ENCODE data around the gene MOB1A.
"Not testable (repeated sequence)": the region's sequence is repeated elsewhere in the genome, so short reads cannot be mapped to it uniquely, and the experiment has no call there.

Gene MOB1A

GRCh38 chr2:74149570-74150319, 28.9 kb downstream of the MOB1A start:
- DNase-seq (ENCODE audit: low read depth in 4 of 4, low spot score in 1 of 4) = no peak

GRCh38 chr2:74149247-74149525, 29.5 kb downstream of the MOB1A start:
- DNase-seq (ENCODE audit: low read depth in 4 of 4, low spot score in 1 of 4) = no peak

- no peak for DNase-seq (ENCODE audit: low read depth in 4 of 4, low spot score in 1 of 4)
These were observed 30.0 kb downstream of the MOB1A start for GRCh38 chr2:74148457-74149246.

DNA sequence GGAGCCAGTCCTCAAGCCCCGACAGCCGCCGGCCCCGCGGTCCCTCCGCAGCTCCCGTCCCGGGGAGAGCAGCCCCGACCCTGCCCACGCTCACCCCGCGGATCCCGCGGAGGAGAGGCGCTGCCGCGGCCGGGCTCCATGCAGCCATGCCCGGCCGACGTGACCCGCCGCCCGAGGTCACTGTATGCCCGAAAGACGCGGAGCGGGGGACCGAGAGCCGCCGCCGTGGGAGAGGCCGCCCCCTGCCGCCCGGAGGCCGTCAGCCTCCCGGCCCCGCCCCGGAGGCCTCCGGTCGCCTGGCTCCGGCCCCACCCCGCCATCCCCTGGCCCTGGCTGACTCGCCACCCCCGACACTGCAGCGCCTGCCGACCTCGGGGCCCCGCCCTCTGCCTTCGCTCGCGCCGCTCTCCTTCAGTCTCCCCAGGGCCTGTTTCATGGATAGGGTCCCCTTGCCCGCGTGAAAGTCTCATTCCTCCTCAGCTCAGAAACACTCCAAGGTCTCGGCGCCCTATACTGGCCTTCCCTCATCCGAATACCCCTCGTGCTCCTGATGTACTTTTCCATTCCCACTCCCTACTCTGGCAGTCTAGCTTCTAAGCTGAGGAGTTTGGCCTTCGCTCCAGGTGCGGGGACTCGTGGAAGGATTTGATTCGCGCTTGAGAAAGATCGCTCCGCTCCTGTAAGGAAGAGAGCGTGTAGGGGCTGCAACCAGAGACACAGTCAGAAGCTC, 30.8 kb downstream of the MOB1A start, which contains the start of gene BOLA3:
TSS of gene BOLA3 (minus strand) at position 186 of the 730 bp plus-strand sequence. CDS start at position 148, 38 bp downstream.
- DNase-seq (ENCODE audit: low read depth in 4 of 4, low spot score in 1 of 4) = peak; percentile 57 to 88 (median 71)

GRCh38 chr2:74146929-74147726, 31.6 kb downstream of the MOB1A start:
- DNase-seq (ENCODE audit: low read depth in 4 of 4, low spot score in 1 of 4) = peak in 3 of 4 experiments; percentile 5 to 25 (median 5)

DNA sequence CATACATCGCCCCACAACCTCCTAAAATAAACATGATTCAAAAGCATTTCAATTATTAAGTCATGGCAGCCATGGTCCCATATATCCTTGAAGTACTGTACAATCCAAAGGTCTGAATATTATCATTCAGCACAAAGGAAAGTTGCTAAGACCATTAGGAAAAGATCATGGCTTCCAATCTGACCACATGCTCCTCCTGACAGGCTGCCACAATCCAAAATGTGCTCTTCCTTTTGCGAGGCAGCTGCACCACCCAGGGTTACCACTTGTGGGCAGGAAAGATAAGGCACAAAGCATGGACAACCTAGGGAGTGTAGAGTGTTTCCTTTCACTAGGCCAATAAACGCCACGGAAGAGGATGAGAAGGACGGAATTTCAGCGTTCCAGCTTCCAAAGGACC, 36.3 kb downstream of the MOB1A start:
- DNase-seq (ENCODE audit: low read depth in 4 of 4, low spot score in 1 of 4) = no peak

- no peak for DNase-seq (ENCODE audit: low read depth in 4 of 4, low spot score in 1 of 4)
These were observed 39.9 kb downstream of the MOB1A start for GRCh38 chr2:74138600-74139323.

DNA sequence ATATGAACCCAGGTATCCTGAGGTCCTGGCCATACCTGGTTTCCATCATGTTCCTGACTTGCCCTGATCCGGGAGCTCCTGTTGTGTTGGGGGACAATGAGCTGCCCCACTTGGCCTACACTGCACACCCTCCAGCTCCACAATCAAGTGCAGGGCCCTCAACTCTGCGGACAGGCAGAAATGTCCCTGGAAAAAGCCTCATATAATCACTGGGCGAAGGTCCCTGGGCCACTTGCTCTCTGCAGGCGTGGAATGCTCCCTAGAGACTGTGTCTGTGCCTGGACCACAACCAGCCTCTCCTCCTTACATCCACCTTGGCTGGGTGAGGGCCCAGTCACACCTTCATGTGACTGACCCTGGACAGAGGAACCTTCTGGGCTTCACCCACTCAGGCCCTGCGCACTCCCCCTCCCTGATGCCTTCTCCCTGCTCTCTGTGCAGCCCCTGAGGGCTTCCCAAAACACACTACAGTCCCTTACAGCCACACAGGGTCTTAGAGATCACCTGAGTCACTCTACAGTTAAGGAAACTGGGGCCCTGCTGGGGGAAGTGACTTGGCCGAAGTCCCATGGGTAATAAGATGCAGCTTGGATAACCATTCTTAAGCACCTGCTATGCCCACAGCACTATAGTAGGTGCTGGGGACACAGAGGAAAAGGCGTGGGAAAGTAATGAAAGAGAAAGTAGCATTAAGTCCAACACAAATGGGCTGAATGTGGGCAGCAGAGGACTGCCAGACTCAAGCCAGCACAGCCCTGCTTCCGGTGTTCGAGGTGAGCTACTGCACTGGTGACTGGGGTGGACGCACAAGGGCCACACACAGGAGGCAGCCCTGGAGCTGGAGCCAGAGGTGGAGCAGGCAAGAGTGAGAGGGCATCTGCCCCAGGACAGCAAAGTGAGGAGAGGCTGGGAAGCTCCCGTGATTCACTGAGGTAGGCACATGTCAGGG, 40.8 kb downstream of the MOB1A start:
- DNase-seq (ENCODE audit: low read depth in 4 of 4, low spot score in 1 of 4) = no peak

DNA sequence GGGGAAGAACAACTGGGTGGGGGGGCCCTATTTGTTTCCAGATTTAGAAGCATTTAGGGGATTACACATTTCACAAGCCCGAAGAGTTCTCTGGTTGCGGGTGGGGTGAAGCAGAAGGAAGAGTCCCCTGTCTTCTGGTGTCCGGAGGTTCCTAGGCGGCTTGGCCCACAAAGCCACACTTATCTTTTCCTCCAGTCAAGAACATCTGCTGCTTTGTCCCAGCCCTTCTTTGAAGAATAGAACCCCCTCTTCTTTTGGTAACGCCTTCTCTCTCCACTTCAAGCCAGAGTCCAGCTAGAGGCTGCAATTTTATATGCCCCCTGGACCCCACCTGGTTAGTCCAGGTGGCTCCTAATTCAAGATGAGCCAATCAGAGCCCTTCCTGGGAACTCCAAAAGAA, 46.8 kb downstream of the MOB1A start:
- no peak for DNase-seq (ENCODE audit: low read depth in 4 of 4, low spot score in 1 of 4)

GRCh38 chr2:74130211-74130995, 48.3 kb downstream of the MOB1A start:
- no peak for DNase-seq (ENCODE audit: low read depth in 4 of 4, low spot score in 1 of 4)

DNA sequence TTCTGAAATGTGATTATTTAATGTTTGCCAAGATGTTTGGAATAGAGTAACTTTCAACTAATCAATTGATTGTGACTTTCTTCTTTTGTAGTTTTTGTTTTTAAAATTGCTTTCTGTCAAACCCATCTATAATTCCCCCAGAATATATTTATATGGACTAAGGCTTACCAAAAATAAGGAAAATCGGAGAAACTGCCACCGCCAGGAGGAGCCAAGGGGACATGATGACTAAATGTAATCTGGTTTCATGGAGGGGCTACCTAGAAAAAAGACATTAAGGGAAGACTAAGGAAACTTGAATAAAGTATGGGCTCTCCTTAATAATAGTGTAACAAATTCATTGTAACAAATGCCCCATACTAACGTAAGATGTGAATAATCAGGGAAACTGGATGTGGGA, 50.5 kb downstream of the MOB1A start:
- DNase-seq (ENCODE audit: low read depth in 4 of 4, low spot score in 1 of 4) = no peak

- DNase-seq (ENCODE audit: low read depth in 4 of 4, low spot score in 1 of 4) = not testable (repeated sequence)
These were observed 54.7 kb downstream of the MOB1A start for GRCh38 chr2:74123955-74124354.

DNA sequence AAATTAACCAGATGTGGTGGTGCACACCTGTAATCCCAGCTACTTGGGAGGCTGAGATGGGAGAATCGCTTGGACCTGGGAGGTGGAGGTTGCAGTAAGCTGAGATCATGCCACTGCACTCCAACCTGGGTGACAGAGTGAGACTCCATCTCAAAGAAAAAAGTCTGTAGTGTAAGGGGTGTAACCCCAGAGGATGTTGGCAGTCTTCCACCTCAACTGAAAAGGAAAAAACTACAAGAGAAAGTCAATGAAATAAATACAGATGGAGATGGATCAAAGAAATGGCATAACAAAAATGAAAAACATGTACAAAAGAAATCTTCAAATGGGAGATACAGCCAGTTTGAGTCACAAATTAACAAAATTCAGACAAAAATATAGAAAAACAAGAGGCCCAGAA, 56.8 kb downstream of the MOB1A start:
- DNase-seq (ENCODE audit: low read depth in 4 of 4, low spot score in 1 of 4) = not testable (repeated sequence)

- peak; percentile 65 to 80 (median 72) for DNase-seq (ENCODE audit: low read depth in 4 of 4, low spot score in 1 of 4)
These were observed 58.5 kb downstream of the MOB1A start for GRCh38 chr2:74119912-74120825.

GRCh38 chr2:74119339-74119738, 59.3 kb downstream of the MOB1A start:
- no peak for DNase-seq (ENCODE audit: low read depth in 4 of 4, low spot score in 1 of 4)

DNA sequence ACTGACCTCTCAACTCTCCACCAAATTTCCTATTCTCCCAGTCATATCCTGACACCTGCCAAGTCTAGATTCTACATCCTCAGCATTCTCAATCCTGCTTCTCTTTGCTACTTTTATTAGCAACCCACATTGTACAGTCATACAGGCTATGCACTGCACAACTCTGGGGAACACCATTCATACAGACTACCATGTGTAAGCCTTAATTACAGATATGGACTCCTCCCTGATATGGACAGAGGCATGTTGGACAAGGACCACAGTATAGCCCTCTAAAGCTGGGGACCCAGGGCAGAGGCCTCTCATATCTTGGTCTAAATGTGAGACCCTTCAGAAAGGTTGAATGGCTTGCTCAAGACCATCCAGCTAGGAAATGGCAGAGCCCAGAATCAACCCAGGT, 67.3 kb downstream of the MOB1A start:
- DNase-seq (ENCODE audit: low read depth in 4 of 4, low spot score in 1 of 4) = no peak

DNA sequence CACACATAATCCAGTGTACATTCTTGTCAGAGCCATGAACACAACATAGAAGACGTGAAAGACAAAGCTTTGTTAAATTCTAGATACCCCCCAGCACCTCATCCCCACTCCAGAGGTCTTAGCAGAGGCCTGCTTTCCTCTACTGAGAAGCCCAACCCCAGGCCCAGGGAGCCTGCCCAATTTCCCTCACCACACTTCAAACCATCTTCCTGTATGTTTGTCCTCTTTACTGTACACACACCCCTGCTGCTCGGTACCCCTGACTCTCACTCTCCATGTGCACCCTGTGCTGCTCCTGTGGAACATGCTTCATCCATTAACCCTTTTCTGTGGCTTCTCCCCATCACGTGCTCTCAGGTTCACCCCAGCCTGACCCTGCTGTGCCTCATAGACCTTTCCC, 68.1 kb downstream of the MOB1A start:
- DNase-seq (ENCODE audit: low read depth in 4 of 4, low spot score in 1 of 4) = no peak
